HCT116 (cell line): Measurements from ENCODE around the gene RNF212. TPM values are rescaled to one million over a fixed set of nuclear protein-coding genes. Genes with fewer than 3 reads are reported as not detected.

Experiments
- ATAC-seq: fragments of 200-7000 bp; cut with Tn5 transposase; 2 replicates; pipeline ENCODE4 v1.9.1; 2020; ENCODE audit warnings: mild to moderate bottlenecking, moderate library complexity
- BruUV-seq: library from RNA; stranded (reverse); fragments of 400-500 nt; replicated peaks from 2 replicates; lab custom pipeline; 2021; lab: Mats Ljungman, UMichigan
- CTCF ChIA-PET: fragments of 300-600 bp; sonication (Branson Sonifier 250); formaldehyde crosslinking; loops from one replicate; lab custom pipeline; 2021; ENCODE audit warnings: antibody characterized with exemption; lab: Charles Lee
- POLR2A ChIA-PET: fragments of 300-600, 350-600 bp; sonication (Branson Sonifier 250); formaldehyde crosslinking; loops from one replicate; lab custom pipeline; 2021; ENCODE audit warnings: antibody characterized with exemption; lab: Charles Lee
- RAD21 ChIA-PET, 2 experiments: fragments of 300-600 bp; sonication (Branson Sonifier 250); formaldehyde crosslinking; loops; one replicate each; lab custom pipeline; 2023; ENCODE audit warnings: low total read pairs in 2 of 2; ENCODE audit not compliant: uncharacterized antibody in 2 of 2, unreplicated experiment in 2 of 2, low non-redundant PET in 1 of 2; lab: Charles Lee
- DNase-seq: peaks from one replicate; pipeline ENCODE4 v3.0.0-alpha.2; 2010; ENCODE audit warnings: low read depth, low spot score
- H2AFZ ChIP-seq: fragments of 200-600 bp; shearing (Covaris generic), sonication (generic); 2 replicates; pipeline ENCODE4 v1.6.1; 2017; ENCODE audit warnings: low read depth, mixed run types, mixed read lengths, antibody characterized with exemption, low read length; ENCODE audit not compliant: poor library complexity, severe bottlenecking
- H3K27ac ChIP-seq: 2 replicates; pipeline ENCODE4 v1.5.1; 2012; ENCODE audit warnings: low read depth, low read length
- H3K27me3 ChIP-seq: fragments of 200-600 bp; sonication (generic); 2 replicates; pipeline ENCODE4 v1.6.1; 2016; ENCODE audit warnings: mixed run types, low read length, mixed read lengths; ENCODE audit not compliant: insufficient read depth
- H3K36me3 ChIP-seq, 2 experiments: fragments of 200-500 bp in 1 of 2; fragments of 200-600 bp in 1 of 2; sonication (Bioruptor generic) in 1 of 2; sonication (generic) in 1 of 2; 2 replicates each; pipeline versions ENCODE4 v1.5.1 to v1.6.1; 2014 to 2016; ENCODE audit warnings: low read length in 2 of 2, inconsistent platforms in 1 of 2, mixed read lengths in 1 of 2, mixed run types in 1 of 2; ENCODE audit not compliant: insufficient read depth in 2 of 2, control insufficient read depth in 1 of 2
- H3K4me1 ChIP-seq, 2 experiments: fragments of 200-600 bp in 1 of 2; sonication (generic) in 1 of 2; 2 replicates each; pipeline versions ENCODE4 v1.5.1 to v1.6.1; 2012 to 2017; ENCODE audit warnings: low read length in 2 of 2, inconsistent platforms in 1 of 2, mild to moderate bottlenecking in 1 of 2, mixed read lengths in 1 of 2, mixed run types in 1 of 2, moderate library complexity in 1 of 2; ENCODE audit not compliant: insufficient read depth in 2 of 2, control insufficient read depth in 1 of 2
- H3K4me2 ChIP-seq: fragments of 200-600 bp; sonication (generic); 2 replicates; pipeline ENCODE4 v1.6.1; 2017; ENCODE audit warnings: mixed run types, low read length, mixed read lengths
- H3K4me3 ChIP-seq, 2 experiments: fragments of 200-600 bp in 1 of 2; sonication (generic) in 1 of 2; replicated peaks in 1 of 2; 2 replicates each; pipeline ENCODE4 v1.5.1; 2011 to 2016; ENCODE audit warnings: low read length in 2 of 2, control low read depth in 1 of 2, low read depth in 1 of 2, mild to moderate bottlenecking in 1 of 2, mixed read lengths in 1 of 2, mixed run types in 1 of 2
- H3K79me2 ChIP-seq: fragments of 200-600 bp; sonication (generic); 2 replicates; pipeline ENCODE4 v1.6.1; 2017; ENCODE audit warnings: mild to moderate bottlenecking, mixed run types, low read length, moderate library complexity, mixed read lengths; ENCODE audit not compliant: insufficient read depth
- H3K9ac ChIP-seq: fragments of 200-600 bp; sonication (generic); 2 replicates; pipeline ENCODE4 v1.6.1; 2016; ENCODE audit warnings: low read length, mixed read lengths
- H3K9me2 ChIP-seq: fragments of 200-600 bp; sonication (generic), shearing (Covaris generic); 2 replicates; pipeline ENCODE4 v1.6.1; 2017; ENCODE audit warnings: mixed run types, mild to moderate bottlenecking, moderate library complexity; ENCODE audit not compliant: insufficient read depth
- H3K9me3 ChIP-seq, 2 experiments: fragments of 200-500 bp in 1 of 2; fragments of 200-600 bp in 1 of 2; sonication (Bioruptor generic) in 1 of 2; sonication (generic) in 1 of 2; 2 replicates each; pipeline ENCODE4 v1.6.1; 2014 to 2017; ENCODE audit warnings: low read length in 2 of 2, mixed read lengths in 2 of 2, inconsistent platforms in 1 of 2, low read depth in 1 of 2, mild to moderate bottlenecking in 1 of 2, mixed run types in 1 of 2, moderate library complexity in 1 of 2; ENCODE audit not compliant: control insufficient read depth in 1 of 2, insufficient read depth in 1 of 2
- H4K20me1 ChIP-seq: fragments of 200-600 bp; sonication (generic), shearing (Covaris generic); 2 replicates; pipeline ENCODE4 v1.6.1; 2017; ENCODE audit warnings: mixed run types, mild to moderate bottlenecking, moderate library complexity; ENCODE audit not compliant: insufficient read depth
- SIN3A ChIP-seq: IDR thresholded peaks from 2 replicates; pipeline ENCODE4 v1.6.1; 2012; ENCODE audit warnings: low read depth
- TCF7L2 ChIP-seq: IDR thresholded peaks from 2 replicates; pipeline ENCODE4 v1.7.0; 2011; ENCODE audit warnings: borderline replicate concordance, inconsistent platforms; ENCODE audit not compliant: insufficient read depth, insufficient read length; ENCODE audit errors: extremely low read depth
- YY1 ChIP-seq: IDR thresholded peaks from 2 replicates; pipeline ENCODE4 v1.6.1; 2011; ENCODE audit warnings: low read length, low read depth, moderate library complexity, mild to moderate bottlenecking; ENCODE audit not compliant: insufficient replicate concordance; ENCODE audit errors: extremely low read depth
- intact Hi-C: fragments of 100-400 bp; cut with micrococcal nuclease; formaldehyde crosslinking; loops from 2 replicates; pipeline ENCODE4 v1.10.0; 2022
- total RNA-seq: library from RNA; stranded (reverse); gene quantifications from one replicate; pipeline ENCODE4 v1.2.1, GENCODE V29; 2021; ENCODE audit not compliant: unreplicated experiment
- TF ChIP-seq, protein P1 (sequence below): IDR thresholded peaks from 2 replicates; pipeline ENCODE4 v1.6.1; 2011; ENCODE audit warnings: mild to moderate bottlenecking, low read length, moderate library complexity; ENCODE audit not compliant: insufficient replicate concordance; ENCODE audit errors: extremely low read depth
- TF ChIP-seq, protein P2 (sequence below), 3 experiments: fragments of 200-600 bp in 1 of 3; sonication (generic) in 1 of 3; IDR thresholded peaks in 2 of 3; conservative IDR thresholded peaks in 1 of 3; 2 replicates each; pipeline ENCODE4 v1.5.1; 2012 to 2017; ENCODE audit warnings: low read depth in 2 of 3, low read length in 2 of 3, antibody characterized with exemption in 1 of 3, borderline replicate concordance in 1 of 3, control low read depth in 1 of 3, mild to moderate bottlenecking in 1 of 3, mixed read lengths in 1 of 3, mixed run types in 1 of 3, moderate library complexity in 1 of 3; ENCODE audit not compliant: insufficient read depth in 1 of 3
- TF ChIP-seq, protein P3 (sequence below): IDR thresholded peaks from 2 replicates; pipeline ENCODE4 v1.6.1; 2012

The RNF212 gene
- total RNA-seq, 1 experiment from 2014 or later: not detected

DNA sequence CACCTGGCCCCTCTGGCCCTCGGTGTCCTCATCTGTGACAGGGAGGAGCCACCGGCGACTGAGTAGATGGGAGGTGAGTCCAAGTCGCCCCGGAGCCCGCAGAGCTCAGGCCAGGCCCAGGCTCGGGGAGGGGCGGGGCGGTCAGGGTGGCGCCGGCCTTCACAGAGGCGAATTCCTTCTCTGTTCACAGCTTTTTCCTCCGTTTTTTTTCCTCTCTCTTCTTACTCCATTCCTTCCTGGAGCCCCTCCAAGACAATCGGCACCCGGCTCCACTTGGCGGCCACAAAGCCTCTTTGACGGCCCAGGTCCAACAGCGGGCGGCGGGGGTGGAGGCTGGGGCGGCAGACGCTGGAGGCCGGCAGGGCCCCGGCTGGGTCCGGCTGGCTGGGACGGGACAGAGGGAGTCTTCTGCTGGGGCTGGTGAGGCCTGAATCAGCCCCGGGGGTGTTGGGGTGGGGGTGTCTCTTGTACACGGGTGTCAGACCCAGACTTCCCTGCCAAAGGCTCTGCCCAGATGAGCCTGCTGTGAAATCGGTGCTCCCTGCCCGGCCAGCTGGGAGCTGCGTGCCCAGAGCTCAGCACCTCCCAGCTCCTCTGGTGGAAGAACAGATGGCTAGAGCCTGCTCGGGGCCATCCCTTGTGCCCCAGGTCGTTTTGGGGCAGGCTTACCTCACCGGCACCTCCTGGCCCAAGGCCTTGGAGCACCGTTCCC lies 79.4 kb downstream of the RNF212 start:
- H3K27me3 ChIP-seq: no peaks in the 10 kb centered on the region
- H3K9me2 ChIP-seq: no peaks in the 10 kb centered on the region
- no peak overlapping the region for H3K4me3 ChIP-seq
- CTCF ChIA-PET: no interaction called here
- no TSS peak for BruUV-seq
- ATAC-seq: no peak
- POLR2A ChIA-PET: interaction anchor here (0.6 kb wide), 1 partner anchor 9 kb away, joined by 4 read pairs; no protein-coding TSS in a partner anchor
- H3K36me3 ChIP-seq: no peaks in the 10 kb centered on the region
- DNase-seq: no peak
- H3K27ac ChIP-seq: no peak overlapping the region
- no peaks in the 10 kb centered on the region for H4K20me1 ChIP-seq
- intact Hi-C loops: no loop called here
- no peak overlapping the region for H3K4me2 ChIP-seq
- RAD21 ChIA-PET: no interaction called here
- H3K9ac ChIP-seq: no peak overlapping the region
- no peaks in the 10 kb centered on the region for H3K79me2 ChIP-seq
- no peaks in the 10 kb centered on the region for H3K9me3 ChIP-seq
- H2AFZ ChIP-seq: no peak overlapping the region
- H3K4me1 ChIP-seq: peaks cover 16 to 29% of the 10 kb centered on the region in 2 experiments
- no peak for TF ChIP-seq YY1
- no peak for TF ChIP-seq TCF7L2
- TF ChIP-seq, protein P1, sequence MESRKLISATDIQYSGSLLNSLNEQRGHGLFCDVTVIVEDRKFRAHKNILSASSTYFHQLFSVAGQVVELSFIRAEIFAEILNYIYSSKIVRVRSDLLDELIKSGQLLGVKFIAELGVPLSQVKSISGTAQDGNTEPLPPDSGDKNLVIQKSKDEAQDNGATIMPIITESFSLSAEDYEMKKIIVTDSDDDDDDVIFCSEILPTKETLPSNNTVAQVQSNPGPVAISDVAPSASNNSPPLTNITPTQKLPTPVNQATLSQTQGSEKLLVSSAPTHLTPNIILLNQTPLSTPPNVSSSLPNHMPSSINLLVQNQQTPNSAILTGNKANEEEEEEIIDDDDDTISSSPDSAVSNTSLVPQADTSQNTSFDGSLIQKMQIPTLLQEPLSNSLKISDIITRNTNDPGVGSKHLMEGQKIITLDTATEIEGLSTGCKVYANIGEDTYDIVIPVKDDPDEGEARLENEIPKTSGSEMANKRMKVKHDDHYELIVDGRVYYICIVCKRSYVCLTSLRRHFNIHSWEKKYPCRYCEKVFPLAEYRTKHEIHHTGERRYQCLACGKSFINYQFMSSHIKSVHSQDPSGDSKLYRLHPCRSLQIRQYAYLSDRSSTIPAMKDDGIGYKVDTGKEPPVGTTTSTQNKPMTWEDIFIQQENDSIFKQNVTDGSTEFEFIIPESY: no peak
- TF ChIP-seq, protein P2, sequence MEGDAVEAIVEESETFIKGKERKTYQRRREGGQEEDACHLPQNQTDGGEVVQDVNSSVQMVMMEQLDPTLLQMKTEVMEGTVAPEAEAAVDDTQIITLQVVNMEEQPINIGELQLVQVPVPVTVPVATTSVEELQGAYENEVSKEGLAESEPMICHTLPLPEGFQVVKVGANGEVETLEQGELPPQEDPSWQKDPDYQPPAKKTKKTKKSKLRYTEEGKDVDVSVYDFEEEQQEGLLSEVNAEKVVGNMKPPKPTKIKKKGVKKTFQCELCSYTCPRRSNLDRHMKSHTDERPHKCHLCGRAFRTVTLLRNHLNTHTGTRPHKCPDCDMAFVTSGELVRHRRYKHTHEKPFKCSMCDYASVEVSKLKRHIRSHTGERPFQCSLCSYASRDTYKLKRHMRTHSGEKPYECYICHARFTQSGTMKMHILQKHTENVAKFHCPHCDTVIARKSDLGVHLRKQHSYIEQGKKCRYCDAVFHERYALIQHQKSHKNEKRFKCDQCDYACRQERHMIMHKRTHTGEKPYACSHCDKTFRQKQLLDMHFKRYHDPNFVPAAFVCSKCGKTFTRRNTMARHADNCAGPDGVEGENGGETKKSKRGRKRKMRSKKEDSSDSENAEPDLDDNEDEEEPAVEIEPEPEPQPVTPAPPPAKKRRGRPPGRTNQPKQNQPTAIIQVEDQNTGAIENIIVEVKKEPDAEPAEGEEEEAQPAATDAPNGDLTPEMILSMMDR (IDR thresholded peaks at IDR 0.05 in 2 of 3, conservative IDR thresholded peaks at IDR 0.05 in 1 of 3; ENCODE audit: borderline replicate concordance in 1 of 3, insufficient read depth in 1 of 3, low read depth in 2 of 3, low read length in 2 of 3): no peak
- TF ChIP-seq, protein P3, sequence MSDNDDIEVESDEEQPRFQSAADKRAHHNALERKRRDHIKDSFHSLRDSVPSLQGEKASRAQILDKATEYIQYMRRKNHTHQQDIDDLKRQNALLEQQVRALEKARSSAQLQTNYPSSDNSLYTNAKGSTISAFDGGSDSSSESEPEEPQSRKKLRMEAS: no peak
- no peak for TF ChIP-seq SIN3A
